Fibroblast of skin of right biceps (primary cell): ENCODE data around the gene DALRD3.

Experiments
- DNase-seq: peaks from one replicate; pipeline ENCODE4 v3.0.0-alpha.2; 2013

Gene DALRD3

GRCh38 chr3:49017971-49018706 lies at the start of gene DALRD3:
DALRD3 (minus strand) TSS chr3:49018580; CDS start chr3:49018564, 16 bp downstream.
- DNase-seq, result peak; percentile 56

- no peak for DNase-seq
Measured at GRCh38 chr3:49058011-49058410, 39.6 kb upstream of the DALRD3 start.

GRCh38 chr3:49057268-49057667 lies 38.9 kb upstream of the DALRD3 start:
- DNase-seq, result no peak

GRCh38 chr3:49054344-49054862 lies 36.0 kb upstream of the DALRD3 start:
- no peak for DNase-seq

- no peak for DNase-seq
Measured at GRCh38 chr3:49053543-49053942, 35.2 kb upstream of the DALRD3 start.

- no peak for DNase-seq
Measured at GRCh38 chr3:49035281-49035680, 16.9 kb upstream of the DALRD3 start.

GRCh38 chr3:49034650-49035049 lies 16.3 kb upstream of the DALRD3 start:
- DNase-seq, result no peak

GRCh38 chr3:49032646-49033304 lies 14.4 kb upstream of the DALRD3 start:
- no peak for DNase-seq

- DNase-seq, result no peak
Measured at GRCh38 chr3:49030321-49030720, 11.9 kb upstream of the DALRD3 start.

GRCh38 chr3:49029563-49029884 lies 11.1 kb upstream of the DALRD3 start:
- no peak for DNase-seq

GRCh38 chr3:49028673-49029562 lies 10.5 kb upstream of the DALRD3 start, which contains the start of gene IMPDH2:
IMPDH2 (minus strand) TSS chr3:49029398; CDS start chr3:49029350, 48 bp downstream.
- DNase-seq, result peak; percentile 92

GRCh38 chr3:49028298-49028672 lies 9.9 kb upstream of the DALRD3 start:
- no peak for DNase-seq

GRCh38 chr3:49027634-49028033 lies 9.3 kb upstream of the DALRD3 start:
- no peak for DNase-seq

- no peak for DNase-seq
Measured at GRCh38 chr3:49026536-49026935, 8.2 kb upstream of the DALRD3 start.

- DNase-seq, result no peak
Measured at GRCh38 chr3:49025793-49026520, 7.6 kb upstream of the DALRD3 start.

GRCh38 chr3:49025005-49025792 lies 6.8 kb upstream of the DALRD3 start:
- DNase-seq, result no peak

GRCh38 chr3:49024449-49024848 lies 6.1 kb upstream of the DALRD3 start:
- DNase-seq, result no peak

- DNase-seq, result no peak
Measured at GRCh38 chr3:49023775-49024174, 5.4 kb upstream of the DALRD3 start.

- DNase-seq, result no peak
Measured at GRCh38 chr3:49022688-49023171, 4.3 kb upstream of the DALRD3 start.

- DNase-seq, result peak; percentile 90
Measured at GRCh38 chr3:49021813-49022687, 3.7 kb upstream of the DALRD3 start, which contains the start of gene NDUFAF3. NDUFAF3 (plus strand) TSS chr3:49022121; CDS start chr3:49022145, 24 bp downstream.
